ENCODE data around the gene CPVL.

Gene CPVL

GRCh38 chr7:28986765-28987110 lies 159.6 kb downstream of the CPVL start:
- no peak overlapping the region for H3K27ac ChIP-seq
- H3K36me3 ChIP-seq, result no peaks in the 10 kb centered on the region
- no peaks in the 10 kb centered on the region for H3K9me3 ChIP-seq (ENCODE audit: severe bottlenecking)
- H3K4me3 ChIP-seq (ENCODE audit: low read depth, low read length), result no peak overlapping the region
- TF ChIP-seq CTCF (IDR thresholded peaks at IDR 0.05; ENCODE audit: low read depth, low read length), result no peak
- no peak for DNase-seq
- peaks cover 36% of the 10 kb centered on the region for H3K27me3 ChIP-seq (ENCODE audit: insufficient read depth, low read depth, severe bottlenecking)

GRCh38 chr7:28986028-28986764 lies 160.1 kb downstream of the CPVL start:
- Histone ChIP-seq H3K4me3 (ENCODE audit: low read depth, low read length) (no peak overlapping the region), H3K36me3 (no peaks in the 10 kb centered on the region), H3K27me3 (ENCODE audit: insufficient read depth, low read depth, severe bottlenecking) (peaks cover 36% of the 10 kb centered on the region), H3K9me3 (ENCODE audit: severe bottlenecking) (no peaks in the 10 kb centered on the region), H3K27ac (no peak overlapping the region)
- no peak for TF ChIP-seq CTCF (IDR thresholded peaks at IDR 0.05; ENCODE audit: low read depth, low read length)
- no peak for DNase-seq

- no peak for TF ChIP-seq CTCF (IDR thresholded peaks at IDR 0.05; ENCODE audit: low read depth, low read length)
- Histone ChIP-seq H3K9me3 (ENCODE audit: severe bottlenecking) (no peaks in the 10 kb centered on the region), H3K27me3 (ENCODE audit: insufficient read depth, low read depth, severe bottlenecking) (peaks cover 39% of the 10 kb centered on the region), H3K4me3 (ENCODE audit: low read depth, low read length) (no peak overlapping the region), H3K36me3 (no peaks in the 10 kb centered on the region), H3K27ac (no peak overlapping the region)
- DNase-seq, result no peak
Measured at GRCh38 chr7:28984631-28985030, 161.7 kb downstream of the CPVL start.

- no peak for DNase-seq
- Histone ChIP-seq H3K36me3 (no peaks in the 10 kb centered on the region), H3K4me3 (ENCODE audit: low read depth, low read length) (no peak overlapping the region), H3K27ac (no peak overlapping the region), H3K9me3 (ENCODE audit: severe bottlenecking) (no peaks in the 10 kb centered on the region), H3K27me3 (ENCODE audit: insufficient read depth, low read depth, severe bottlenecking) (peaks cover 42% of the 10 kb centered on the region)
- no peak for TF ChIP-seq CTCF (IDR thresholded peaks at IDR 0.05; ENCODE audit: low read depth, low read length)
Measured at GRCh38 chr7:28984217-28984616, 162.1 kb downstream of the CPVL start.

GRCh38 chr7:28983396-28984190 lies 162.7 kb downstream of the CPVL start:
- TF ChIP-seq CTCF (IDR thresholded peaks at IDR 0.05; ENCODE audit: low read depth, low read length), result no peak
- no peak for DNase-seq
- Histone ChIP-seq H3K36me3 (no peaks in the 10 kb centered on the region), H3K4me3 (ENCODE audit: low read depth, low read length) (no peak overlapping the region), H3K27me3 (ENCODE audit: insufficient read depth, low read depth, severe bottlenecking) (peaks cover 48% of the 10 kb centered on the region), H3K9me3 (ENCODE audit: severe bottlenecking) (no peaks in the 10 kb centered on the region), H3K27ac (no peak overlapping the region)

Measured in WERI-Rb-1 (cell line).